Retinal pigment epithelial cell (primary cell): Measurements from ENCODE around the gene KMT2A.

Experiments
- DNase-seq: peaks from one replicate; pipeline ENCODE4 v3.0.0-alpha.2; 2010; ENCODE audit warnings: low read depth
- H3K4me3 ChIP-seq: 2 replicates; pipeline ENCODE4 v1.5.1; 2011; ENCODE audit warnings: mild to moderate bottlenecking, low read length, control low read depth, moderate library complexity
- CTCF ChIP-seq: conservative IDR thresholded peaks from 2 replicates; pipeline ENCODE4 v1.5.1; 2011; ENCODE audit warnings: low read depth, low read length, control low read depth, inconsistent platforms

The KMT2A gene

GRCh38 chr11:118530180-118530682 is 93.9 kb downstream of the KMT2A start:
- DNase-seq: no peak
- H3K4me3 ChIP-seq: peak overlapping the region; percentile 88
- TF ChIP-seq CTCF: no peak

DNA sequence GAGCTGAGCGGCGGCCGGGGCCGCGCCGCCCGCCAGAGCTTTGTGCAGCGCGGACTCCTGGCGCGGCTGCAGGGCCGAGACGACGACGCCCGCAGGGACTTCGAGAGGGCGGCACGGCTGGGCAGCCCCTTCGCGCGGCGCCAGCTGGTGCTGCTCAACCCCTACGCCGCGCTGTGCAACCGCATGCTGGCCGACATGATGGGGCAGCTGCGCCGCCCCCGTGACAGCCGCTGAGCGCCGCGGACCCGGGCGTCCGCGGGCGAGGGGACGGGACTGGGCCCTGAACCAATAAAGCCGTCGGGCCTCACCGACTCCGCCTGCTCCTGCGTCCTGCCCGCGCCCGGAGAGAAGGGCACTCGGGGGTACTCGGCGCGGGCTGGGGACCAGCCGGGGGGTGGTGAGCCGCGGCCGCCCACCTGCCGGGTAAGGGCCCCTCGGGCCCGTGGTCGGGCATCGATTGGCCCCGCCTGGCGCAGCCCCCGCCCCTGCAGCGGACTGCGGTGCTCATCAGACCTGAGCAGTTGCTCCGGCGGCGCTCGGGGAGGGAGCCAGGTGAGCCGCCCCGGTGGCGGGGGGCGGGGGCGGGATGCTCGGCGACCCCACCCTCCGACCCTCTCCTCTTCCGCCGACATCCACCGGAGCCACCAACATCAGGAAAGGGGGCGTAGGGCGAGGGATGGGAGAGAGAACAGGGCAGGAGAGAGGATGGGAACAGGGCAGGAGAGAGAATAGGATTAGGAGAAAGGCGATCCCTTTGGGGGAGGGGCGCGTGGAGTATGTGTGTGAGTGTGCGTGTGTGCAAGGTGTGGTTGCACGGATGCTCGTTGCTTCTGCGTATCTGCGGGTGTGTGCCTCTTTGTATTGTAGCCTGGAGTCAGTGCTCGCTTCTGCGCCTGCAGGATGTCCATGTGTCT is 94.6 kb downstream of the KMT2A start, which contains the start of gene TMEM25:
TSS of gene TMEM25 (plus strand) at position 510 of the 914 bp plus-strand sequence. CDS start 610 bp downstream, outside the sequence.
- no peak for DNase-seq
- TF ChIP-seq CTCF: no peak
- peak within 1 kb of the TSS; percentile 88 for H3K4me3 ChIP-seq

- no peak for DNase-seq
- H3K4me3 ChIP-seq: peak overlapping the region; percentile 88
- no peak for TF ChIP-seq CTCF
These were observed 95.3 kb downstream of the KMT2A start for GRCh38 chr11:118531597-118532084.

DNA sequence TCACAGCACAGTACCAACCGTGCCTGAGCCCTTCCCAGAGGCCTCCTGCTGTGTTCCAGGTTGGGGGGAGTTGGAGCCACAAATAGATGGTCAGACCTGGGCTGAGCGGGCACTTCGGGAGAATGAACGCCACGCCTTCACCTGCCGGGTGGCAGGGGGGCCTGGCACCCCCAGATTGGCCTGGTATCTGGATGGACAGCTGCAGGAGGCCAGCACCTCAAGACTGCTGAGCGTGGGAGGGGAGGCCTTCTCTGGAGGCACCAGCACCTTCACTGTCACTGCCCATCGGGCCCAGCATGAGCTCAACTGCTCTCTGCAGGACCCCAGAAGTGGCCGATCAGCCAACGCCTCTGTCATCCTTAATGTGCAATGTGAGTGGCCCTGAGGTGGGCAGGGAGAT is 95.8 kb downstream of the KMT2A start:
- DNase-seq: no peak
- no peak for TF ChIP-seq CTCF
- peak overlapping the region; percentile 88 for H3K4me3 ChIP-seq

DNA sequence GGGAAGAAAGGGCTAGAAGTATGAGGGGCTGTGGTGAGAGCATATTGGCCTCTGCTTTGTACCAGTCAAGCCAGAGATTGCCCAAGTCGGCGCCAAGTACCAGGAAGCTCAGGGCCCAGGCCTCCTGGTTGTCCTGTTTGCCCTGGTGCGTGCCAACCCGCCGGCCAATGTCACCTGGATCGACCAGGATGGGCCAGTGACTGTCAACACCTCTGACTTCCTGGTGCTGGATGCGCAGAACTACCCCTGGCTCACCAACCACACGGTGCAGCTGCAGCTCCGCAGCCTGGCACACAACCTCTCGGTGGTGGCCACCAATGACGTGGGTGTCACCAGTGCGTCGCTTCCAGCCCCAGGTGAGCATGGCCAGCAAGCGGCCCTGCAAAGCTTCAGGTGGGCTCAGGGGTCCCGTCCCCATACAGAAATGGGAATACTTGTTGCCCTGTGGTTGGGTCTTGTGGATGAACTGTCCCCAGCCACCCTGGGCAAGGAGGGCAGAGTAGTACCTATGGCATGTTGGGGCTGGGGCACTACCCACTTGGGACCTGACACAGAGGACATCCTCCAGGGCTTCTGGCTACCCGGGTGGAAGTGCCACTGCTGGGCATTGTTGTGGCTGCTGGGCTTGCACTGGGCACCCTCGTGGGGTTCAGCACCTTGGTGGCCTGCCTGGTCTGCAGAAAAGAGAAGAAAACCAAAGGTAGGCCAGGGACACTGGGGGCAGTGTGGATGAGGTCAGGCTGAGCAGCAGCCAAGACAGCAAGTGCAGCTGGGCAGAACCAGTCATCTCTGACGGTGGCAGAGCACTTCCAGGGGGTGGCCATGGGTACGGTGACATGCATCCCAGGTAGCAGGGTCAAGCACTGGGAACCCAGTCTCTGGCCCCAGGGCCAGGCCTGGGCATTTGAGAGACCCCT is 96.8 kb downstream of the KMT2A start:
- TF ChIP-seq CTCF: no peak
- no peak for DNase-seq
- no peak overlapping the region for H3K4me3 ChIP-seq

DNA sequence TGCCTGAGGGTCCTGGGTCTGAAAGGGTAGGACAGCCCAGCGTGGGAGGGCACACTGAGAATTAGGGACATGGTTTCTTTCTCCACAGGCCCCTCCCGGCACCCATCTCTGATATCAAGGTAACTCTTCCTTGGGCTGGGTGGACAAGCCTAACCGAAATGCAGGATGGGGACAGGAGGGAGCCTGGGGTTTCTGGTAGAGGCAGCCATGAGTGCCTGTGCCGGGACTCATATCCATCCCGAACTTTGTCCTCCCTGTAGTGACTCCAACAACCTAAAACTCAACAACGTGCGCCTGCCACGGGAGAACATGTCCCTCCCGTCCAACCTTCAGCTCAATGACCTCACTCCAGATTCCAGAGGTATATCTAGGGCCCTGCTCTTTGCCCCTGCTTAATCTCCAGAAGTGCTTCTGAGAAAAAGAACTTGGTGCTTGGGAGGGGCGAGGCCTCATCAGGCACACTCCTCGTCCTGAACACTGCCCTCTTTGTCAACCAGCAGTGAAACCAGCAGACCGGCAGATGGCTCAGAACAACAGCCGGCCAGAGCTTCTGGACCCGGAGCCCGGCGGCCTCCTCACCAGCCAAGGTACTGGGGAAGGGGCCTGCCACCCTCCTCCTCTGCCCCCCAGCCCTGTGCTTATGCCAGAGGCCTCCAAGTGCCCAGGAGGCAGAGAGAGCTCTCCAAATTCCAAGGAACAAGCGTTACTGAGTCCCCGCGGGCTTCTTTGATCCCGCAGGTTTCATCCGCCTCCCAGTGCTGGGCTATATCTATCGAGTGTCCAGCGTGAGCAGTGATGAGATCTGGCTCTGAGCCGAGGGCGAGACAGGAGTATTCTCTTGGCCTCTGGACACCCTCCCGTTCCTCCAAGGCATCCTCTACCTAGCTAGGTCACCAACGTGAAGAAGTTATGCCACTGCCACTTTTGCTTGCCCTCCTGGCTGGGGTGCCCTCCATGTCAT is 97.8 kb downstream of the KMT2A start:
- no peak overlapping the region for H3K4me3 ChIP-seq
- no peak for DNase-seq
- no peak for TF ChIP-seq CTCF
